ENCODE data around the gene HAP1.
"Not testable (repeated sequence)": the region's sequence is repeated elsewhere in the genome, so short reads cannot be mapped to it uniquely, and the experiment has no call there.

Gene HAP1

DNA sequence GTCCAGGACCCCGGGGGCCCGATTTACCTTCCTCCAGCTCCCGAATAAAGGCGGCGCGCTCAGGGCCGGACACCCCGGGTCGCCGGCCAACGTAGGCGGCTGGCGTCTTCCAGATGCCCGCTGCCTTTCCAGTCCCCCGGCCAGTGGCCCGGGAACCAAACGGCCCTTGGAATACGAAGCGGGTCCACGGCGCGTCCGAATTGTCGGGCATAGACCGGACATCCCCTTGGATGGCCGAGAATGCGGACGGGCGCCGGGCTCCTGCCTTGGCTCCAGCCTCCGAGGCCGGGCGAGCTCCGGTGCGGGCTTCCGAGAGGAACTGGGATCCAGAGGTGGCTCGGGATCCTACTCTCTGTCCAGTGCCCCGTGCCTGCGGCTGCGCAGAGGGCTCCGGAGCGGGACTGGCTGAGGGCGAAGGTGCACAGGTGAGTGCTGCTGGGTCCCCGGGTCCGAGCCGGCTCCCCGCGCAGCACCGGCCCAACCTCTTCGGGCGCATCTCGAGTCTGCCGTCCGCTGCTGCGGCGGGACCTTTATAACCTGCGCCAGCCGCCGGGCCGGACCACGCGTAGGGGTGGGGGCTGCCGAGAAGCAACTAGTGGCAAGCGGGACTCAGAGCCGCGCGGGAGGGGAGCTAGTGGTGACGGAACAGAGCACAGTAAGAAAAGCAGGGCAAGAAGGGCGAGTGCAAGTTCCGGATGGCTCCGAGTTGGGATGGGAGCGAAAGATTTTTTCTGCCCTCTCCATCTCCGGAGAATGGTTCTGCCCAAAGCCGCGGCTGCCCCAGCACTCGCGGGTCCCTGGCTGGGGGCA, at the start of gene HAP1:
Gene HAP1 (minus strand): TSS at position 505 of the 810 bp plus-strand sequence. CDS start 9 bp downstream, at position 496.
- Mint-ChIP-seq H3K27ac (no peak within 1 kb of the TSS), H3K4me3 (peak within 1 kb of the TSS; percentile 66), H3K36me3 (no peaks in the 10 kb centered on the region), H3K27me3 (peaks cover 80% of the 10 kb centered on the region), H3K9me3 (no peaks in the 10 kb centered on the region), H3K4me1 (peaks cover 21% of the 10 kb centered on the region)
- peak; percentile 19 for ATAC-seq

DNA sequence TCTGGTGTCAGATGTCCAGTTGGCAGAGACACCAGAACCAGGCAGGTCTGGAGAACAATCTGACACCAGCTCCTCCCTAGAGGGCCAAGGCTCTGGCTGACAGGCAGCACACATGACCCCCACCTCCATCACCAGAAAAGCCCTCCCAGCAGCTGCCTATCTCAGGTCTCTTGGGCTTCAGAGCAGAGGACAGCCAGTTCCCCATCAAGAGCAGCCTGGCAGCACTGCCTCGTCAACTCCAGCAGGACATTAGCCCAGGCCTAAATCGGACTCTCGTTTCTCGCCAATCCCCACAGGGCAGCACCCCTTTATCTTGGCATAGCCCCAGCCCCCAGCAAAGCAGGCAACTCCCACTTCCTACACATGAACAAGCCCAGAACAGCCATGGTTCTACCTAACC, 47.7 kb upstream of the HAP1 start:
- Mint-ChIP-seq H3K9me3 (no peaks in the 10 kb centered on the region), H3K4me3 (no peak overlapping the region), H3K36me3 (no peaks in the 10 kb centered on the region), H3K27me3 (peaks cover 42% of the 10 kb centered on the region), H3K4me1 (peaks cover 40% of the 10 kb centered on the region), H3K27ac (no peak overlapping the region)
- ATAC-seq, result no peak

- no peaks in the 10 kb centered on the region for H3K36me3 Mint-ChIP-seq
- ATAC-seq, result no peak
- H3K27me3 Mint-ChIP-seq, result peaks cover 42% of the 10 kb centered on the region
- no peak overlapping the region for H3K27ac Mint-ChIP-seq
- no peaks in the 10 kb centered on the region for H3K9me3 Mint-ChIP-seq
- H3K4me1 Mint-ChIP-seq, result peaks cover 40% of the 10 kb centered on the region
- H3K4me3 Mint-ChIP-seq, result no peak overlapping the region
Observed at GRCh38 chr17:41781404-41782110, 47.1 kb upstream of the HAP1 start.

- no peak for ATAC-seq
- Mint-ChIP-seq H3K36me3 (no peaks in the 10 kb centered on the region), H3K4me1 (peaks cover 30% of the 10 kb centered on the region), H3K9me3 (no peaks in the 10 kb centered on the region), H3K27ac (no peak overlapping the region), H3K4me3 (no peak overlapping the region), H3K27me3 (peaks cover 55% of the 10 kb centered on the region)
Observed at GRCh38 chr17:41779954-41780353, 45.5 kb upstream of the HAP1 start.

- H3K9me3 Mint-ChIP-seq, result no peaks in the 10 kb centered on the region
- H3K27ac Mint-ChIP-seq, result no peak overlapping the region
- H3K36me3 Mint-ChIP-seq, result no peaks in the 10 kb centered on the region
- peaks cover 24% of the 10 kb centered on the region for H3K4me1 Mint-ChIP-seq
- ATAC-seq, result no peak
- peaks cover 51% of the 10 kb centered on the region for H3K27me3 Mint-ChIP-seq
- H3K4me3 Mint-ChIP-seq, result no peak overlapping the region
Observed at GRCh38 chr17:41777574-41778188, 43.2 kb upstream of the HAP1 start.

- ATAC-seq, result no peak
- Mint-ChIP-seq H3K27me3 (peaks cover 46% of the 10 kb centered on the region), H3K9me3 (no peaks in the 10 kb centered on the region), H3K4me1 (peaks cover 18% of the 10 kb centered on the region), H3K27ac (no peak overlapping the region), H3K36me3 (no peaks in the 10 kb centered on the region), H3K4me3 (no peak overlapping the region)
Observed at GRCh38 chr17:41777157-41777573, 42.7 kb upstream of the HAP1 start.

- Mint-ChIP-seq H3K4me1 (peaks cover 19% of the 10 kb centered on the region), H3K27me3 (peaks cover 38% of the 10 kb centered on the region)
- not testable (repeated sequence) for H3K9me3 Mint-ChIP-seq, H3K36me3 Mint-ChIP-seq, H3K27ac Mint-ChIP-seq, H3K4me3 Mint-ChIP-seq, ATAC-seq
Observed at GRCh38 chr17:41776262-41776900, 41.9 kb upstream of the HAP1 start.

- no peak overlapping the region for H3K27ac Mint-ChIP-seq
- H3K4me1 Mint-ChIP-seq, result peaks cover 21% of the 10 kb centered on the region
- ATAC-seq, result peak; percentile 13
- no peak overlapping the region for H3K4me3 Mint-ChIP-seq
- H3K27me3 Mint-ChIP-seq, result peaks cover 30% of the 10 kb centered on the region
- no peaks in the 10 kb centered on the region for H3K36me3 Mint-ChIP-seq
- H3K9me3 Mint-ChIP-seq, result no peaks in the 10 kb centered on the region
Observed at GRCh38 chr17:41775394-41776226, 41.2 kb upstream of the HAP1 start.

DNA sequence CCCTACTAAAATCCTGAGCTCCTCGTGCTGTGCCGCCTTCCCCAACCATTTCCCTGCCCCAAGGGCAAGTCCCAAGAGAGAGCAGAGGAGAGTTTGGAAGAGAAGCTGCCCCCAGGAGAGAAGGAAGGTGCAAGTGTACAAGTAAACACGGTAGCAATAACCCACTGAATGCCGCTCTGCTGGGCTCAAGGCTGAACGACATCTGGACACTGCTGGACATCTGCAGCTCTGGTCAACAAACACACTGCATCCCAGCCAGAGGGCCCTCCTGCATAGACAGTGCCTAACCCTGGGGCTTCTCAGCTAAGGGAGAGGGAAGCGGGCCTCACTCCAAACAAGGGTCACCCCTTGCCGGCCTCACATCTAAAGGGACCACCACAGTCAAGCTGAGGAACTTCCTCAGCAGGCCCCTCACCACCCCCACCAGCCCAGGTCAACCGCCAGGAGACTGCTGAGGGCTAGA, 39.3 kb upstream of the HAP1 start:
- no peaks in the 10 kb centered on the region for H3K36me3 Mint-ChIP-seq
- H3K4me1 Mint-ChIP-seq, result peaks cover 18% of the 10 kb centered on the region
- no peaks in the 10 kb centered on the region for H3K9me3 Mint-ChIP-seq
- H3K27ac Mint-ChIP-seq, result no peak overlapping the region
- peaks cover 24% of the 10 kb centered on the region for H3K27me3 Mint-ChIP-seq
- no peak overlapping the region for H3K4me3 Mint-ChIP-seq
- ATAC-seq, result no peak

DNA sequence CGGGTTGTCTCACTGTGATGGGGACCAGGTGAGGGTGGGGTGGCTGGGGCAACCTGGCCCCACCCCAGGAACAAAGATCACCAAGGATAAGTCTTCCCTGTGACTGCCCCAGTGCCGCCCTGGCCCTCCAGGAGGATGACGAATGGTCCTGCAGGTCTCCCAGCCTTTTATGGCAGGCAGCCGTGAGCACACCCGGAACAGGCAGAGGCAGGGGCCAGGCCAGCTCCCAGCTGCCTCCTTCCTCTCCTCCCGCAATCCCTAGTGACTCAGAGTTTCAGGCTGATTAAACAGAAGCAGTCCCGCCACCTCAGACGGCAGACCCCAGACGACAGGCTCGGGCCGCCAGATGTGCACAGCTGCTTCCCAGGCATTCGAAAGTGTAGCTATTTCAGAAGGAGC, 38.7 kb upstream of the HAP1 start:
- no peak for ATAC-seq
- H3K4me3 Mint-ChIP-seq, result no peak overlapping the region
- no peaks in the 10 kb centered on the region for H3K36me3 Mint-ChIP-seq
- peaks cover 24% of the 10 kb centered on the region for H3K27me3 Mint-ChIP-seq
- H3K9me3 Mint-ChIP-seq, result no peaks in the 10 kb centered on the region
- H3K27ac Mint-ChIP-seq, result no peak overlapping the region
- peaks cover 14% of the 10 kb centered on the region for H3K4me1 Mint-ChIP-seq

- peaks cover 24% of the 10 kb centered on the region for H3K27me3 Mint-ChIP-seq
- no peaks in the 10 kb centered on the region for H3K36me3 Mint-ChIP-seq
- no peak for ATAC-seq
- H3K9me3 Mint-ChIP-seq, result no peaks in the 10 kb centered on the region
- no peak overlapping the region for H3K4me3 Mint-ChIP-seq
- H3K27ac Mint-ChIP-seq, result peak overlapping the region; percentile 78
- peaks cover 14% of the 10 kb centered on the region for H3K4me1 Mint-ChIP-seq
Observed at GRCh38 chr17:41772586-41773189, 38.2 kb upstream of the HAP1 start.

DNA sequence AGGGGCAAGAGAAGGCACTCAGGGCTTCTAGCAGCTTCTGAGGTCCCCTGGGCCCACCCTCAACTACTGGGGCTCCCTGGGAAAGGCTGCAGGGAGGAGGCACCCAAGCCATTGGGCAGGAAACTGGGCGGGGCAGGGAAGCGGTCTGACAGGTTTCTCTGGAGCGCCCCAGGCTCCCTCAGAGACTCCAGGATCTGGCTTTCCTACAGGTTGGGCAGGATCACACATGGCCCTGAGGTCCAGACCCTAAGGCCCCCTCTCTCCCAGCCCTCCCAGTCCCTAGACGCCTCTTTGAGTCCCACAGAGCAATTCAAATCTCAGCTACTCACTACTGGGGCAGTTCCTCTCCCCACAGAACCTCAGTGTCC, 37.8 kb upstream of the HAP1 start:
- peaks cover 14% of the 10 kb centered on the region for H3K4me1 Mint-ChIP-seq
- no peaks in the 10 kb centered on the region for H3K9me3 Mint-ChIP-seq
- H3K27ac Mint-ChIP-seq, result peak overlapping the region; percentile 78
- no peaks in the 10 kb centered on the region for H3K36me3 Mint-ChIP-seq
- H3K27me3 Mint-ChIP-seq, result peaks cover 24% of the 10 kb centered on the region
- ATAC-seq, result no peak
- peak overlapping the region; percentile 66 for H3K4me3 Mint-ChIP-seq

DNA sequence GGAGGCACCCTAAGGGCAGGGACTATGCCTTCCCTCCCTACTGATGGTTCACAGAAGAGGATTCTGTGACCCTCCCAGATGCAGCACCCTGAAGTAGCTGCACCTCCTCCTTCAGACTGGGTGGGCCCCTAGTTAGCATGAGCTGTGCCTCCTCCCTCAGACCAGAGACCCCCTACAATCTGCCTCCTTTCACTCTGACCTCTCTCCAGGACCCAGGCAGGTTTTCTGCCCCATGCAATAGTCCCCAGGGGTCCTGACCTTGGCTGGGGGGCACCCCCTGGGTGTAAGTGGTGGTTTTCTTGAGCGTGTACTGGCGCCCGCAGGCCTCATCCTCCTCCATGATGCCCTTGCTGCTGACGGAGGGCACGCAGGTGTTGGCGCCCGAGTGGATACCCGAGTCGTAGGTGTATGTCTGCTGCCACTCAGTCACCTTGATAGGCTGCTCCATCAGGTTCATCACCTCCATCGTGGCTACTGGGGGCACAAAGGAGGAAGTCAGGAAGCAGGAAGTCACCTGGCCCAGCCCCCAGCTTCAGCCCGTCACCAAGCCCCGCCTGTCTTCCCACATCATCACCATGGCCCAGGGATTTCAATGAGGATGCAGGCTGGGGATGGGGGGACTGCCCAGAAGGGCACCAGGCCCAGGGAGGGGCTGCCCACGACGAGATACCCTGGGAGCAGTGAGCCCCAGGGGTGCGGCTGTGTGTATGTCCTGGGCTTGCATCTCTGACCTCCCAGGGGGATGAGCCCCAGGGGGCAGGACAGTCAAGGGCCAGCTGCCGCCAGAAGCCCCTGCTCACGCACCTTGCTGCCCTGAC, 37.2 kb upstream of the HAP1 start:
- Mint-ChIP-seq H3K4me3 (peak overlapping the region; percentile 66), H3K9me3 (no peaks in the 10 kb centered on the region), H3K36me3 (no peaks in the 10 kb centered on the region), H3K27me3 (peaks cover 24% of the 10 kb centered on the region), H3K27ac (peak overlapping the region; percentile 78), H3K4me1 (peaks cover 14% of the 10 kb centered on the region)
- ATAC-seq, result peak; percentile 6

Data from stimulated activated memory B cell treated with anti-CD40 and anti-IgM and Interleukin-4, amounts not matched to agents 10 μg/mL and 1 μg/mL and 100 μg/mL, for 72 hours (primary cell).